HG02943 (cell line): ENCODE measurements around the gene TFB1M.
A peak's percentile ranks its signal among the peaks of the same experiment; 100 is the strongest.

Experiments
- ATAC-seq: cut with Tn5 transposase; IDR thresholded peaks from one replicate; pipeline ENCODE4 v1.9.1; 2021; ENCODE audit warnings: mild to moderate bottlenecking, low read depth, moderate library complexity; ENCODE audit not compliant: unreplicated experiment

The TFB1M gene

DNA sequence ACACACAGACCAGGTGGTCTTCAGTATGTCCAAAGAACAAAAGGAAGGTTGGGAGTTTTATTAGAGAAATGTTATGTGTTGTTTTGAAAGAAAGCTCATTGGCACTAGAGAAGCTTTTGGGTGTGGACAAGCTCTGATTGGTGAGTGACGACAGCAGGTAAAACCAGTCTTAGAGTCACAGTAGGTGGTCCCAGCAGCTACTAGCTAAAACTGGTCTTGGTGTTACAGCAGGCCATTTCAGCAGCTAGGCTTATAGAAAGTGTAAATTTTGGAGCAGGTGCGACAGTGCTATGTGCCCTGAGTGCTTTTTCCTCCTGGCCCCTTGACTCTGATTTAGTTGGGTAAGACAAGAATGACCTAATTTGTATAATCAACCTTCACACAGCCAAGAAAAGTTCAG, 46.9 kb downstream of the TFB1M start:
- no peak for ATAC-seq

DNA sequence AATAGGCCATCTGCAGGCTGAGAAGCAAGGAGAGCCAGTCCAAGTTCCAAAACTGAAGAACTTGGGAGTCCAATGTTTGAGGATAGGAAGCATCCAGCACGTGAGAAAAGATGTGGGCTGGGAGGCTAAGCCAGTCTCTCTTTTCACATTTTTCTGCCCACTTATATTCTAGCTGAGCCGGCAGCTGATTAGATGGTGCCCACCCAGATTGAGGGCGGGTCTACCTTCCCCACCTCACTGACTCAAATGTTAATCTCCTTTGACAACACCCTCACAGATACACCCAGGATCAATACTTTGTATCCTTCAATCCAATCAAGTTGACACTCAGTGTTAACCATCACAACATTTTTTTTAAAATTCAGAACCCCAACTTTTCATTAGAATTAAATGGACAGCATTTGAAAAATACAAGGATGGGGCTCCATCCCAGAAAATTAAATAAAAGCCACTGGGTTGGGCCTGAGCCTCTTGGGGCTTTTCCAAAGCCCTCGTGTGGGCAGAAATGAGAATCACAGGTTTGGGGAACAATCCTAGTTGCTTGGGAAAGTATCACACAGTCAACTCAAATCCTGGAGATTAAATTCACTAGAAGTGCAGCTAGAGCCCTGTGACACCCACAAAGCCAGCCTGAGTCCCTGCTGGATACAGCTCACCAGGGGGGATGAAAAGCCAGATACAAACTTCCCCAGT, 48.3 kb downstream of the TFB1M start:
- no peak for ATAC-seq

DNA sequence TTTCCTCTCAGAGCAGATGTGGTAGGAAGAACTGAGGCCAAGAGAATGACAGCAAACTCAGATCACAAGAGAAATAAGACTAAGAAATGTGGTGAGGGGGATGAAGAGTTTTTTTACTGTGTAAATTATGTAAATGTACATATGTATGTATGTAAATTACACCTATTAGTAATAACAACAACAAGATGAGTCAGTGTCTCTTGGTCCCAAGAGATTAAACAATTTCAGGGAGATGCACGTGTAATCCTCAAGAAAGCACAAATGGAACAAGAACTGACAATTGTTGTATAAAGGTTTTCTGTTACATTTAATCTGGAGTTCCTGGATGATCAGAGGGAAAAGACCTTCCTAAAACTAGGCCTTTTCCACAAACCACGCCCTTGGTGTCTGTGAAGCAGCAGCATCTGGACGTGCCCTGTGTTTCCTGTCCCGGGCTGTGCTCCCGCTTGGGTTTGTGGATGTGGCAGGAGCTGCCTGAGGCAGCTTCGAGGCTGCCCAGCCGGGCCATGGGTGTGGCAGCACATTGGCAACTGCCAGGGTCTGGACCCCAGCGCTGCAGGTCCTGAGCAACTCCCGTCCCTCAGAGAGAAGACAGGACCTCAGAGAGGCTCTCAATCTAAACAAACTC, 49.5 kb downstream of the TFB1M start:
- ATAC-seq, result no peak

DNA sequence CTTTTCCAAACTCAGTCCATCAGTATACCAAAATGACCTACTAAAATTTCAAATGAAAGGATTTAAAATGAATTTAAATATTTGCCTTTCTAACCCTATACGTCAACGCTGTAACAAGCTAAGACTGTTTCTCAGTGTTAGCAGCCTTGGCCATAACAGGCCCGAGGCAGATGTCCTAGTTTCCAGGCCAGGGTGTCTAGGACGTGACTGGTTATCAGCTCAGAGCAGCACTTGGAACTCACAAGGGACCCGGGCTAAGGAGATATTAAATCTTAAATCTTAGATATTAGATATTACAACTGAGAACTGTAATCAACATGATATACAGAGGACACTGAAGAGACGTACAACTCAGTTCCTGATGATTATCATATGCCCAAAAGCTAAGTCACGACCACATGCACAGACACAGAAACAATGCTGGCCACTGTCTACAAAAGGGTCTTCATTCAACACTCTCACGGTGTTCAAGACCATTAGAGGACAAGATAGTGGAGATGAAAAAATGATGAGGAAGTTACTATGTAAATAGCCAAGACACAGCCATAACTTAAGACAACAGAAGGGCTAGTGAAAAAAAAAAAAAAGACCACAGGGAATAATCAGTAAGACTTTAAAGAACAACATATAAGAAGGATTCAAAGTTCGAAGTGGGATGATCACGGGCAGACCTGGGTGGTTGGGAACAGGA, 50.8 kb downstream of the TFB1M start, which contains the start of gene CLDN20:
Gene CLDN20 (plus strand): TSS at position 641 of the 691 bp plus-strand sequence. CDS start 11,707 bp downstream, outside the sequence.
- no peak for ATAC-seq

DNA sequence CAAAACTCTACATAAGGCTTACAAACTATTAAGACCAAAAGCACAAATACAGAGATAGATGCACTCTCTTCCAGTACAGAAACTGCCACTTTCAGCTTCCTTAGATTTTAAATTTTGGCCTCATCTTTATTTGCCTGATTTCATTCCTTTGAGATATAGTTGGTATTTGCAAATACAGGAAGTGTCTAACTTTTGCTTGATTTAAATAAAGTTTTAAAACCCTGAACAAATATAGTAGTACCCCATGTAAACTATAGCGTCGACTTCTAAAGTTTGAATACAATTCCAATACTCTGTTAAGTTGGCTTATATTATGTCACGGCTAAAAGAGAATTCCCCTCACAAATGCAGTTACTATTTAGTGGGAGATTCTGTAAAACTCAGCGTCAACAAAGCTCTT, 51.6 kb downstream of the TFB1M start:
- no peak for ATAC-seq

DNA sequence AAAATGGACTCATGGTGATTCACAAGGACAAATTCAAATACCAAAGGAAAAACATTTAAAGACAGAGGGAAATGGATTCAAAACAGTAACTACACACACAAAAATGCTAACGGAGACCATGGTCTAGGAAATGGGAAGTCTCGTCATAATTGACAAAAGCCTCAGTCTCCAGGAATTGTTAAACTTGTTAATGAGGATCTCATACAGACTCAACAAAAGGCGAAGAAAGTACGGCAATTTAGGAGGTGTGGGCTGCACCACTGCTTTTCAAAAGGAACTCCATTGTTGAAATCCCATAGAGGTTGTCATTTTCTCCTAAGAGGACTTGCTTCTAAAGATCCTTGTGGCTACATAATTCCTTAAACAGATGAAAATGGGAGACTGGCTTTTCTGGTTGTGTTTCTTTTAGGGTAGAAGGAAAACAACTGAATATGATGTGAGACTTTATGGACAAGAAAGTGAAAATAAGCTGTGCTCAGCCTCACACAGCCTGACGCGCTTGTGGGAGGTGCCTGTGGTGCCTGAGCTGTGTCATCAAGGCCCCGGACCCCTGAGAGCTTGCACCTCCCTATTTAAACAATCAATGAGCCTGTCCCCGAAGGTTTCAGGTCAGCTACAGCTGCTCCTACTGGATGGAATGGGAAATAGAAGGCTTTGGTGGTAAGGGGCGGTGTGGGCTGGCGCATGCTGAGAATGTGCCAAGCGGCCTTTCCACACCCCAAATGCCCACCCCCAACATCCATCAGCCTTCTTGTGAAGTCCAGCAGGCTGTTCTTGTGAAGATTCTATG, 53.0 kb downstream of the TFB1M start:
- ATAC-seq, result no peak

DNA sequence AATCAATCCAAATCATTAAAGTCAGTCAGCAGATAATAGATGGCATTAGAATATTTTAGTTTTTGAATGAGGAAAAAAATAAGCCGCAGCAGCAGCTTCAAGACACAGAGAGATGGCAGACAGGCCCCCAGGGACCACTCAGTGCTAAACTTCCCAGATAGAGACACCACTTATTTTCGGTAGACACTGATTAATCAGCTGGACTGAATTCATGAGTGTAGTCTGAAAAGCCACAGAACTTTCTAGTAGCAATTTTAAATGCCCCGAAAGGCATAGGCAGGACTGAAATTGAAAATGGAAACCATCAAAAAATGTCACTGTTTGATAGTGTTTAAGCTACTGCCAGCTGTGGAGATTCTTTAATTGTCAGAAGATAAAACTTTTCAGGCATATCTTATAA, 53.6 kb downstream of the TFB1M start:
- ATAC-seq, result peak; percentile 54

DNA sequence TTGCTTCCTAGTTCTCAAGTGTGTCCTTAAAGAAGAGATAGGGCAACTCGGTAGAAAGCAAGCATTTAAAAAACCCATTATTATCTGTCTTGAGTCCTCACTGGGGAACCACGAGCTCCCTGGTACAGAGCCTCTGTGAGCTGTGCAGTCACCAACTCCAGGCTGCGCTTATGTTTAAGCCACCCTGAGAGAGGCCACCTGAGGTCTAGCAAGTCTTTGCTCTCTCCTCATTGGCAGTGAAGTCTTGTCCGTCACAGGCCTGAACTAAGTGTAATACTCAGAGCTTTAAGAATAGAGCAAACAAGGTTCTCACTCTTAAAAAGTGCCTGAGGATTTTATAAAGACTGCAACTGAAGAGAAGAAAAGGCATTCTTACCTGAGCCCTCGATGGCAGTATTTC, 54.4 kb downstream of the TFB1M start:
- no peak for ATAC-seq

DNA sequence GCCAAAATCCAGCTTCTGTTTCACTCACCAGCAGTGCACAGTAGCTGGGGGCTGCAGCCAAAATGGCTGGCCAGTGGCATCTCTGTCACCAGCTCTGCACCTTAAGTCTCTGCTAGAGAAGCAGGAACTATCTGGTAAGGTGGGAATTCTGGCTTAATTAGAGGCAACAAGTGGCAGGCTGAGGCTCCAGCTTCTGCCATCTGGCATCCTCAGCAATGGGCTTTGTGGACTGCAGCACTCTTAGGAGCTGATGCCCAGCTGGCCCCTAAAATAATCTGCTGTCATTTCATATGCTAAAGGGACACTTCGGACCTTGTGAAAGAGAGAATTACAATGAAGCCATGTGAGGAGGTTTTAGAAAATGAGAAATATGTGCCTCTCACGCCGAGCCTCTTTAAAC, 55.1 kb downstream of the TFB1M start:
- no peak for ATAC-seq

DNA sequence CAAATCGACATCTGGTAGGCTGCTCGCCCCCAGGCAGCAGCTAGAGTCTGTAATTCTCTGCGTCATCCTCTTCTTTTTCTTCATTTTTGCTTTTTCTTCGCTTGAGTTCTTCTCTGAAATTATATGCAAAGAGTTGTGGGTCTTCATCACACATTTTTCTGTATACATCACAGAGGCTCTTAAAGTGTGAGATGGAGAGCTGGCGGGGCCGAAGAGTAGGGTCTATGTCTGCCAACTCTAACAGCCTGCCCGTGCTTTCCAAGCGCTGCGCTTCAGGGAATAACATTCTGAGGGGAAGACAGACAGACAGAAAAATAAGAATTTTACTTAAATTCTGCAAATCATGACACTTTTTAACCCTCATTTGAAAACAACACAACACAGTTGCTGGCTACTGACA, 56.5 kb downstream of the TFB1M start:
- no peak for ATAC-seq

DNA sequence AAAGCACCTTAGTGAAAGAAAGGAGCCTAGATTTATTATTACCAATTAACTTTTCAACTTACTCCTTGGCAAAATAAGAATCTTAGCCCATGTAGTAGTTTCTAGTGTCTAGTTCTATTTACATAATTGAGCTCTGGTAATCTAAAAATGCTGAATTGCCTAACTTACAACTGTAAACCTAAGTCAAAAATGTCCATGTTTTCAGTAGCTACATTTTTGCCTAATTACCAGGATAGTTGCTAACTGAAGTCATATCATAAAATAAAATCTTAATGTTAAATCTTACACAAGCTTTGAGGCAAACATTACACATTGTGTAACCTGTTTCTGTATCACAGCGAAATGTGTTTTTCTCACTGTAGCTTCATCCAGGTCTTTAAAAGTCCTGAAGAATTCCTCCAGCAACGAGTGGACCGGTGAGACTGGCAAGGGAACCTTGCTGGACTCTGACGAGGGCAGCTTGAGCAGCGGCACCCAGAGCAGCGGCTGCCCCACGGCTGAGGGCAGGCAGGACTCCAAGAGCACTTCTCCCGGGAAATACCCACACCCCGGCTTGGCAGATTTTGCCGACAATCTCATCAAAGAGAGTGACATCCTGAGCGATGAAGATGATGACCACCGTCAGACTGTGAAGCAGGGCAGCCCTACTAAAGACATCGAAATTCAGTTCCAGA, 58.0 kb downstream of the TFB1M start:
- ATAC-seq, result no peak

DNA sequence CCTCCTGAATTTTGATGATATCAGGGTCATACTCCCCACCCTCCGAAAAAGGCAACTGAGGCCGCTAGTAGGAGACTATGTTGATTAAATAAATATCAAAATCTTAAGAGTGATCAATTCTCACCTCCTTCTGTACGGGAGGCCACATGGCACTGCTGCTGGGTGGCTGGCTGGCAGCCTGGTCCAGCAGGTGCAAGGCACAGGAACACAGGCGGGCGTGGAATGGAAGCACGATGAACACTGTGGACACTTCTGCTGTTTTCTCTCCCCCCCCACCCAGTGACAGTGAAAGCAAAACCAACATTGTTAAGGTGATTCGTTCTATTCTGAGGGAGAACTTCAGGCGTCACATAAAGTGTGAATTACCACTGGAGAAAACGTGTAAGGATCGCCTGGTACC, 60.1 kb downstream of the TFB1M start:
- ATAC-seq, result no peak

DNA sequence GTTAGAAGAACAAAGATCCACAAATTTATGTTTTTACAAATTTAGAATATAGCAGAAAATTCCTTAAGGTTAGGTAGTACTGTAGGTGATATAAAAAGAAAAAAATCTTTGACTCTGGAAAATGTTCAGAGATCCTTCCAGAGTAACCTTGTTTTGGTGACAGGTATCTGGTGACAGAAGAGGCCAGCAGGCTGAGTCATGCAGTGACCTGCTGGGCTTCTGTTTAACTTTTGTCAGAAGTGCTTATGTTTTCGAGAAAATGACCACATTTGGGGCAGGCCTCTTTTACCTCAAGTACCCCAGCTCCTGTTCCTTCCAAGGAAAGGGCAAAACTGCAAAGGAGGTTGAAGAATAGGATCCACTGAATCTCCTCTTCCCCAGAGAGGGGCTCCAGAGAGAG, 60.9 kb downstream of the TFB1M start:
- no peak for ATAC-seq

DNA sequence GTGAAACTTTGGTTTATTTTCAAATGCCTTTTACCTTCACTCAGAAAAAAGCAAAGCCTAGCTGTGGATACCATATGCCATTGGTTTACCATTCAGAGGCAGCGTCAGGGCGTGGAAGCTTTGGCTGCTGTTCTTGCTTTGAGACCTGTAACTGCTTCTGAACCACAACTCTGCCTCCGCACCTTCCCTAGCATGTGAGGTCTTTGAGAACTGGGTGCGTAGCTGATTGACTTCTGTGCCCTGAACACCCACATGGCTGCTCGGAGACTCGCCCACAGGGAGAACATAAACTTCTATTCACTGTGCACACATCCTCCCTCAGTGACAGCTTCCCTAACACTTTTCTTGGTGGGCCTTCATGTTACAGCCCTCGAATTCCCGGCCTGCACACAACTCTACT, 61.7 kb downstream of the TFB1M start:
- no peak for ATAC-seq

DNA sequence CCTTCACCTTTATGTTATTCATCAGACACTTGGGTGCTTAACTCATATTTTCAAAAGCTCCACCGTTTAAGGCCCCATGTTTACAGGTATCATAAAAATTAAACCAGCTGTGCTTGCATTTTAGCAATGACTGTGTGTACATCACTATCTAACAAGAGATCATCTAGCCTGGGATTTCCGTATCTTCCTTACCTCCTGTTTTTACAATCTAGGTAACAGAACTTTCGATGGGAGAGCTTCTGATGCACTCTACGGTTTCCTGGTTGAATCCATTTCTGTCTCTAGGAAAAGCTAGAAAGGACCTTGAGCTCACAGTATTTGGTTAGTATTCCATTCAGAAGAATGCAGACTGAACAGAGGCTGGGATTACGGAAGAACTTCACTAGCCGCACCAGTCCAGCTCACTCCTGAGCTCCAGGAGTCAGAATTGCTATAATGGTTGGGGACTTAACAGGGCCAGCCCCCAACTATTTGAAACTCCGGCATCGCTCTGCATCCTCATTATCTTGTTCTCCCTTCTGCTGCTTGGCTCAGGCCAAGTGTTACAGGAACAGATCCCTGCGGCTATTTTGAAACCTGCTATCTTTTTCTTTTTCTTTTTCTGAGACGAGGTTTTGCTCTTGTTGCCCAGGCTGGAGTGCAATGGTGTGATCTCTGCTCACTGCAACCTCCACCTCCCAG, 63.4 kb downstream of the TFB1M start:
- no peak for ATAC-seq

DNA sequence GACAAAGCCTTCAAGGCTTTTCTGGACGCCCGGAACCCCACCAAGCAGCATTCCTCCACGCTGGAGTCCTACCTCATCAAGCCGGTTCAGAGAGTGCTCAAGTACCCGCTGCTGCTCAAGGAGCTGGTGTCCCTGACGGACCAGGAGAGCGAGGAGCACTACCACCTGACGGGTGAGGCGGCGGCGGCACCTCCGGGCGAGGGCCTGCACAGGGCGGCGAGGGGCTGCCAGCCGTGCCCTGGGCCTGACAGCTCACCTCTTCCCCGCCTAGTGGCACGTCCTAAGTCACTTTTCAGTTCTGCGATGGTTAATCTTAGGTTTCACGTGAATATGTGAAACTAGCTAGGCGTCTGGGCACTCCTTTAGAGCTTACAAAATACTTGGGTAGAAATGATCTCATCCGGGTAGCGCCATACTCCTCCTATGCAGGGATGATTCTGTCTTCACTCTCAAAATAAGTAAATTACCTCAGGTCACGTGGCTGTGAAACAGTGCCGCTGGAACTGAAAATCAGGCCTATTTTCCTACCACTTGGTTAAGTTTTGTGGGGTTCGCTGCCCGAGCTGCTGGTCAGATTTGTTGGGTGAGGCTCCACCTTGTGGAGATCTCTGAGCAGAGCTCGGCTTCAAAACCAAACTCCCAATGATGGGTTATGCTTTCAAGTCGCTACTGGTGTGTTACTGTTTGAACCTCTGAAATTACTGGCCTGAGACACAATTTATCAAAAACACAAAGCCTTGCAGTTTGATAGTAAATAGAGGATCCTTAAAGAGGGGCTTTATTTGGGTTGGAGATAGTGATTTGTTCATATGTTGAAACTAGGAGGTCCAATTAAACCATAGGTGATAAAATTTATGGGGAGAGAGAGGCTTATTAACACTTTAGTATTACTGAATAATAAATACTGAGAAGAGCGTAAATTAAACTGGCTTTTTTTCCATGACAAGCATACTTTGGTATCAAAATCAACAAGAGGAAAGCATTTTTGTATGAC, 66.0 kb downstream of the TFB1M start:
- no peak for ATAC-seq

DNA sequence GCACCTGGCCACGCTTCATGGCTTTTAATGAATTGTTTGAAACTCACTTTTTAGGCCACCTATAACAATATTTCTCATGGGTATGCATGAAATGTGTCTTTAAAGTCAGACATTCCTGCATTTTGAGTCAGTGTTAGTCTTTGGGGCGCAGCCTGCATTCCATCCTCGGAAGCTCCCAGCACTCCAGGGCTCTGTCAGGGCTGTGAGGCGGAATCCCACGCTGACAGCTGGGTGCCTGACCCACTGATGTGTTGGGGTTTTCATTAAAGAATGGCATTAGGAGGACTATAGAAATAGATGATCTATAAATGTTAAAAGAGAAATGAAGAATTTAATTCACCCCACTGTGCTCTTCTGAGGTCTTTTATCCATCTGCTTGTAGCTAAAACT, 66.7 kb downstream of the TFB1M start:
- ATAC-seq, result no peak

DNA sequence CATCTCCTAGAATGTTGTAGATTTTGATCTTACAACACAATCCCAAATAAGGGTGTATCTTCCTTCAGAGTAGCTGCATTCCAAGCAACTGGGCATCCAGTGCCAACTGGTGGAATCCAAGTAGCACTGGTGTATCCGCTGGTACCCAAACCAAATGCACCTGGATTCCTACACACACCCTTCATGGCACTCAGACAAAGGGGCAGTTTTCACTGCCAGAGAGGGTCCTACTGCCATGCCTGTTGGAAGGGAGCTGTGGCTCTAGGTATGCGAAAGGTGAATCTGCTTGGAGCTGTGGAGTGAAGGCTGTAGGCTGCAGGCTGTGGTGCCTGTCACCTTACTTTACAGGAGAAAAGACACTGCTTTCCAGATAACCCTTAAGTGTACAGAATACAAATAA, 67.5 kb downstream of the TFB1M start:
- no peak for ATAC-seq

DNA sequence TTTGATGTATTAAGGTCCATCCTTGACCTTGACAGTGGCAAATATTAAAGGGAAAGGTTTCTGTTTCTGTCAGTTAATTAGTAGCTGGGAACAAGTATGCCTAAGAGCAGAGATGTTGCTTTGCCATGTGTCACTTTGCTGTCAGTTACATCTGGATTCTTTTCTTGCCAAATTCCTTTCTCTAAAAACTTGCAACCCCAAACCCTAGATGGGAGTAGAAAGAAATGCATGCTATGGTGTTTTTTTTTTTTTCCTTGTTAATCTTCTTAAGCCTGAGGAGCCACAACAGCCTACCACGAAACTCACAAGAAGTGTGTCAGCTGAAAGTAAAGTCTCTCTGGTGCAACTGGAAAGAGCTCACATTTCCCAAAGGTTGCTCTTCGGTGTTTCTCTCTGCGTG, 68.5 kb downstream of the TFB1M start:
- no peak for ATAC-seq
